T-helper 2 cell treated with Interferon-gamma antibody and Interleukin-4, amounts not matched to agents 100 ng/mL and 5 ng/mL, for 36 hours (primary cell): ENCODE results near the gene LGALS16. TPM values are rescaled to one million over a fixed set of nuclear protein-coding genes. Genes with fewer than 3 reads are reported as not detected.

ENCODE experiments used
- total RNA-seq: library from RNA; stranded (reverse); gene quantifications from 2 replicates; pipeline ENCODE4 v1.2.3, GENCODE V29; 2022

Gene LGALS16
- total RNA-seq, 1 donor from 2014 or later, result not detected

Other genes with a start within 250 kb of the LGALS16 start
- 74.0 and 79.7 TPM in 2 replicates for gene ZFP36, start 249.1 kb upstream of the LGALS16 start, total RNA-seq
- 57.3 and 61.0 TPM in 2 replicates for gene PLEKHG2, start 243.2 kb upstream of the LGALS16 start, total RNA-seq
- 2,392 and 2,430 TPM in 2 replicates for gene RPS16, start 220.0 kb upstream of the LGALS16 start, total RNA-seq
- 150 and 153 TPM in 2 replicates for gene SUPT5H, start 210.3 kb upstream of the LGALS16 start, total RNA-seq
- gene TIMM50, start 175.1 kb upstream of the LGALS16 start, total RNA-seq, result 65.1 and 69.0 TPM in 2 replicates
- gene DLL3, start 157.0 kb upstream of the LGALS16 start, total RNA-seq, result 0.45 and 0.73 TPM in 2 replicates
- gene SELENOV, start 140.8 kb upstream of the LGALS16 start, total RNA-seq, result not detected in 2 replicates
- gene EID2B, start 123.1 kb upstream of the LGALS16 start, total RNA-seq, result 2.9 and 3.8 TPM in 2 replicates
- 14.3 and 15.8 TPM in 2 replicates for gene EID2, start 115.8 kb upstream of the LGALS16 start, total RNA-seq
- not detected in 2 replicates for gene LGALS13, start 53.4 kb upstream of the LGALS16 start, total RNA-seq
- not detected in 2 replicates for gene LGALS14, start 48.6 kb downstream of the LGALS16 start, total RNA-seq
- 1.6 and 1.9 TPM in 2 replicates for gene CLC, start 82.1 kb downstream of the LGALS16 start, total RNA-seq
- gene LEUTX, start 122.9 kb downstream of the LGALS16 start, total RNA-seq, result not detected in 2 replicates
- 5.7 and 5.9 TPM in 2 replicates for gene DYRK1B, start 178.2 kb downstream of the LGALS16 start, total RNA-seq
- gene FBL, start 190.5 kb downstream of the LGALS16 start, total RNA-seq, result 375 and 397 TPM in 2 replicates